Chondrocyte (in vitro differentiated cells): ENCODE results near the gene FSTL5. TPM values are rescaled to one million over a fixed set of nuclear protein-coding genes. Genes with fewer than 3 reads are reported as not detected.

Experiments used
- DNase-seq: peaks from one replicate; pipeline ENCODE4 v3.0.0; 2021; ENCODE audit warnings: mixed read lengths, low spot score
- H3K27ac Mint-ChIP-seq: one replicate; pipeline ENCODE4 v1.8.0; 2021; ENCODE audit warnings: mild to moderate bottlenecking, moderate library complexity, mixed read lengths; ENCODE audit not compliant: unreplicated experiment
- H3K27me3 Mint-ChIP-seq: 2 replicates; pipeline ENCODE4 v1.8.0; 2021; ENCODE audit warnings: low read depth, mixed read lengths
- H3K36me3 Mint-ChIP-seq: 2 replicates; pipeline ENCODE4 v1.8.0; 2021; ENCODE audit warnings: low read depth, mixed read lengths
- H3K4me1 Mint-ChIP-seq: 2 replicates; pipeline ENCODE4 v1.8.0; 2021; ENCODE audit warnings: low read depth, mild to moderate bottlenecking, mixed read lengths
- H3K4me3 Mint-ChIP-seq: one replicate; pipeline ENCODE4 v1.8.0; 2021; ENCODE audit warnings: mild to moderate bottlenecking, moderate library complexity, mixed read lengths; ENCODE audit not compliant: unreplicated experiment
- H3K9me3 Mint-ChIP-seq: 2 replicates; pipeline ENCODE4 v1.8.0; 2021; ENCODE audit warnings: low read depth, mixed read lengths
- CTCF ChIP-seq: fragments of 200-600 bp; sonication (generic); IDR thresholded peaks from 2 replicates; pipeline ENCODE4 v1.5.0; 2021; ENCODE audit warnings: antibody characterized with exemption, mild to moderate bottlenecking, moderate library complexity
- total RNA-seq: library from RNA; stranded (reverse); gene quantifications from 3 replicates; pipeline ENCODE4 v1.2.1, GENCODE V29; 2021

FSTL5 gene
- total RNA-seq, 1 donor from 2014 or later: not detected

- no peaks in the 10 kb centered on the region for H3K9me3 Mint-ChIP-seq
- H3K27ac Mint-ChIP-seq: no peak overlapping the region
- H3K4me1 Mint-ChIP-seq: no peaks in the 10 kb centered on the region
- H3K27me3 Mint-ChIP-seq: no peaks in the 10 kb centered on the region
- no peak for DNase-seq
- no peak overlapping the region for H3K4me3 Mint-ChIP-seq
- no peak for TF ChIP-seq CTCF
- H3K36me3 Mint-ChIP-seq: no peaks in the 10 kb centered on the region
Measured at GRCh38 chr4:161894493-161895167, 269.2 kb downstream of the FSTL5 start.

DNA sequence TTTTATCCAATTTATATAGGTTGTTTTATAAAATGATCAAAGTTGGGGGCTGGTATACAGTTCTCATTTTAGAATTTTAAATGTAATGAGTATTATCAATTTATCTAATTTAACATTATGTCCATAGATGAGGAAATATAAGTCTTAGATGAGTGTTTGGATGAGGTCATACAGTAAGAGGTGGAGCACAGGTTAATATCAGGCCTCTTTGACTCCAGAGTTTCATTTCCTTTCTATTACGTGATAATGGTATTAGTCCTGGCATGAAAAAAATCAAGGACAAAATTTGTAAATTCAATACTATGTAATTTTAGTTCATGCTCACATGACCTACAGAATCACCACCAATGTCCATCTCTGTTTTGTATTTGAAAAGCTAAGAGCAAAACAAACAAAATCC, 269.8 kb downstream of the FSTL5 start:
- DNase-seq: no peak
- no peak for TF ChIP-seq CTCF
- Mint-ChIP-seq H3K27ac (no peak overlapping the region), H3K4me1 (no peaks in the 10 kb centered on the region), H3K36me3 (no peaks in the 10 kb centered on the region), H3K9me3 (no peaks in the 10 kb centered on the region), H3K27me3 (no peaks in the 10 kb centered on the region), H3K4me3 (no peak overlapping the region)

GRCh38 chr4:161893566-161893965, 270.2 kb downstream of the FSTL5 start:
- no peak for DNase-seq
- H3K36me3 Mint-ChIP-seq: no peaks in the 10 kb centered on the region
- no peaks in the 10 kb centered on the region for H3K27me3 Mint-ChIP-seq
- H3K27ac Mint-ChIP-seq: no peak overlapping the region
- no peaks in the 10 kb centered on the region for H3K9me3 Mint-ChIP-seq
- no peak overlapping the region for H3K4me3 Mint-ChIP-seq
- H3K4me1 Mint-ChIP-seq: no peaks in the 10 kb centered on the region
- TF ChIP-seq CTCF: no peak

DNA sequence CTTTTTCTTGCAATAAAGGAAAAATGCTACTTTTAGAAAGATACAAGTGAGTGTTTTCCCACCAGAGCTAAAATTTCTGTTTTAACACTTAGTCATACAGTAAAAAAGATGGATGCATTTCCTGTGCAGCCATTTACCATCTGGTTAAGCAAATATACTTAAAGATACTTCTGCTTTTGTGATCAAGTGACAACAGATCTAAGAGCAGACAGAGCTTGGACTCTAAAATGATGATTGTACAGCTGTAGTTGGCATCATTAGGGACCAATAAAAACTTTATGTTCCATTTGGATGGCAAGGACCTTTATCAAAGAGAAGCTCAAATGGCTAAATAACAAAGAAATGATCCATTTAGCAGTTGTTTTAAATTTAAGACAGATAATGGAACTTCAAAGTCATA, 270.8 kb downstream of the FSTL5 start:
- H3K4me1 Mint-ChIP-seq: no peaks in the 10 kb centered on the region
- H3K9me3 Mint-ChIP-seq: no peaks in the 10 kb centered on the region
- no peak overlapping the region for H3K27ac Mint-ChIP-seq
- no peaks in the 10 kb centered on the region for H3K36me3 Mint-ChIP-seq
- no peaks in the 10 kb centered on the region for H3K27me3 Mint-ChIP-seq
- no peak overlapping the region for H3K4me3 Mint-ChIP-seq
- TF ChIP-seq CTCF: no peak
- no peak for DNase-seq

GRCh38 chr4:161883157-161883556, 280.6 kb downstream of the FSTL5 start:
- Mint-ChIP-seq H3K36me3 (no peaks in the 10 kb centered on the region), H3K4me3 (no peak overlapping the region), H3K27ac (no peak overlapping the region), H3K9me3 (no peaks in the 10 kb centered on the region), H3K4me1 (no peaks in the 10 kb centered on the region), H3K27me3 (peaks cover 28% of the 10 kb centered on the region)
- no peak for TF ChIP-seq CTCF
- no peak for DNase-seq
